MM.1S (cell line): ENCODE measurements around the gene KCNMA1.

Experiments used
- DNase-seq: peaks from one replicate; pipeline ENCODE4 v3.0.0-alpha.2; 2015
- H2AFZ ChIP-seq: fragments of 300-600 bp; sonication (generic); 2 replicates; pipeline ENCODE4 v1.6.0; 2016; ENCODE audit warnings: antibody characterized with exemption, low read length
- H3F3A ChIP-seq: fragments of 300-600 bp; sonication (generic); 2 replicates; pipeline ENCODE4 v1.6.1; 2016; ENCODE audit warnings: mild to moderate bottlenecking, antibody characterized with exemption, low read length, moderate library complexity, mixed read lengths; ENCODE audit not compliant: insufficient read depth
- H3K27ac ChIP-seq: fragments of 300-600 bp; sonication (generic); 2 replicates; pipeline ENCODE4 v1.5.1; 2016; ENCODE audit warnings: mild to moderate bottlenecking, low read length
- H3K27me3 ChIP-seq: fragments of 300-600 bp; sonication (generic); replicated peaks from 2 replicates; pipeline ENCODE4 v1.6.0; 2016; ENCODE audit warnings: low read length; ENCODE audit not compliant: insufficient read depth
- H3K36me3 ChIP-seq: fragments of 300-600 bp; sonication (generic); replicated peaks from 2 replicates; pipeline ENCODE4 v1.6.1; 2016; ENCODE audit warnings: mild to moderate bottlenecking, low read length, mixed read lengths; ENCODE audit not compliant: insufficient read depth
- H3K4me1 ChIP-seq: fragments of 300-600 bp; sonication (generic); 2 replicates; pipeline ENCODE4 v1.6.1; 2016; ENCODE audit warnings: low read length, mixed read lengths
- H3K4me2 ChIP-seq: fragments of 300-600 bp; sonication (generic); 2 replicates; pipeline ENCODE4 v1.6.0; 2016; ENCODE audit warnings: low read depth, low read length
- H3K4me3 ChIP-seq: fragments of 300-600 bp; sonication (generic); 2 replicates; pipeline ENCODE4 v1.5.1; 2016; ENCODE audit warnings: low read length, mixed read lengths
- H3K79me2 ChIP-seq: fragments of 300-600 bp; sonication (generic); 2 replicates; pipeline ENCODE4 v1.6.1; 2016; ENCODE audit warnings: mixed run types, low read length, mixed read lengths
- H3K9ac ChIP-seq: fragments of 300-600 bp; sonication (generic); 2 replicates; pipeline ENCODE4 v1.6.1; 2016; ENCODE audit warnings: low read length, mixed read lengths
- H3K9me2 ChIP-seq: fragments of 300-600 bp; sonication (generic); replicated peaks from 2 replicates; pipeline ENCODE4 v1.6.1; 2016; ENCODE audit warnings: mild to moderate bottlenecking, low read length, mixed read lengths; ENCODE audit not compliant: insufficient read depth
- H3K9me3 ChIP-seq: fragments of 300-600 bp; sonication (generic); replicated peaks from 2 replicates; pipeline ENCODE4 v1.6.1; 2016; ENCODE audit warnings: mild to moderate bottlenecking, low read length, mixed read lengths; ENCODE audit not compliant: insufficient read depth
- H4K20me1 ChIP-seq: fragments of 300-600 bp; sonication (generic); 2 replicates; pipeline ENCODE4 v1.6.1; 2016; ENCODE audit warnings: mild to moderate bottlenecking, low read length, moderate library complexity, mixed read lengths; ENCODE audit not compliant: insufficient read depth
- CTCF ChIP-seq: fragments of 300-600 bp; sonication (generic); IDR thresholded peaks from 2 replicates; pipeline ENCODE4 v1.5.1; 2016; ENCODE audit warnings: antibody characterized with exemption, low read length, mixed read lengths
- EZH2 ChIP-seq: fragments of 300-600 bp; sonication (generic); optimal IDR thresholded peaks from 2 replicates; pipeline ENCODE3; 2017; ENCODE audit warnings: low read depth, mild to moderate bottlenecking, antibody characterized with exemption, low read length, mixed read lengths
- EZH2phosphoT487 ChIP-seq: fragments of 300-600 bp; sonication (generic); IDR thresholded peaks from 2 replicates; pipeline ENCODE4 v1.6.1; 2018; ENCODE audit warnings: antibody characterized with exemption, low read length

Gene KCNMA1

GRCh38 chr10:77350134-77350533 is 287.5 kb downstream of the KCNMA1 start:
- H3K79me2 ChIP-seq: no peaks in the 10 kb centered on the region
- no peak for TF ChIP-seq EZH2
- no peak for TF ChIP-seq EZH2phosphoT487
- no peak for TF ChIP-seq CTCF
- no peaks in the 10 kb centered on the region for H3K9me3 ChIP-seq
- no peaks in the 10 kb centered on the region for H3K36me3 ChIP-seq
- no peak overlapping the region for H3K9ac ChIP-seq
- H3K4me1 ChIP-seq: 0 out of 2 replicates have a peak, but pooled peaks cover 3% of the 10 kb centered on the region
- no peak for DNase-seq
- no peak overlapping the region for H2AFZ ChIP-seq
- H3F3A ChIP-seq: no peaks in the 10 kb centered on the region
- H3K4me2 ChIP-seq: no peak overlapping the region
- no peak overlapping the region for H3K27ac ChIP-seq
- H3K27me3 ChIP-seq: no peaks in the 10 kb centered on the region
- H4K20me1 ChIP-seq: no peaks in the 10 kb centered on the region
- H3K9me2 ChIP-seq: no peaks in the 10 kb centered on the region
- H3K4me3 ChIP-seq: no peak overlapping the region

GRCh38 chr10:77349226-77349625 is 288.4 kb downstream of the KCNMA1 start:
- TF ChIP-seq CTCF: no peak
- no peak for TF ChIP-seq EZH2
- TF ChIP-seq EZH2phosphoT487: no peak
- Histone ChIP-seq H3K4me1 (0 out of 2 replicates have a peak, but pooled peaks cover 3% of the 10 kb centered on the region), H3K9me3 (no peaks in the 10 kb centered on the region), H3K4me3 (no peak overlapping the region), H3K79me2 (no peaks in the 10 kb centered on the region), H4K20me1 (no peaks in the 10 kb centered on the region), H3F3A (no peaks in the 10 kb centered on the region), H3K27ac (no peak overlapping the region), H3K27me3 (no peaks in the 10 kb centered on the region), H3K9ac (no peak overlapping the region), H3K36me3 (no peaks in the 10 kb centered on the region), H3K4me2 (no peak overlapping the region), H2AFZ (no peak overlapping the region), H3K9me2 (no peaks in the 10 kb centered on the region)
- DNase-seq: no peak

DNA sequence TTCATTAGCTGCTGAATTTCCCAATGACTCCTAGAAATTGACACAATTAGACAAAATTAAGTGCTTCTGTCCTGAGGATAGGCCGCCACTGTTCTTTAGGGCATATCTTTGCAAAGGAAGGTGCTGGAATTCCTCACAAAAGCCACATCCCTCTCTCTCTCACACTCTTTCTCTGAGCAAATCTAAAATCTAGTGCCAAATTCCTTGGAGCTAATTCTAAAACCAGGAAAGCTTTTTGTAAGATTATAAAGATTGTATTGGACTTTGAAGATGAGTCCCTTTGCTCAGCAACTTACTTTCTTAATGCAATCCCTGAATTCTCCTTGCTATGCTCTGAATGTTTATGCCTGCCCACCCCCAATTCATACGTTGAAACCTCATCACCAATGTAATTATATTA is 288.9 kb downstream of the KCNMA1 start:
- no peaks in the 10 kb centered on the region for H4K20me1 ChIP-seq
- H3K9me2 ChIP-seq: no peaks in the 10 kb centered on the region
- no peaks in the 10 kb centered on the region for H3K9me3 ChIP-seq
- H3K36me3 ChIP-seq: no peaks in the 10 kb centered on the region
- no peaks in the 10 kb centered on the region for H3F3A ChIP-seq
- TF ChIP-seq EZH2 (no peak), CTCF (no peak), EZH2phosphoT487 (no peak)
- no peak overlapping the region for H3K4me2 ChIP-seq
- H3K27me3 ChIP-seq: no peaks in the 10 kb centered on the region
- no peak overlapping the region for H3K27ac ChIP-seq
- no peak overlapping the region for H2AFZ ChIP-seq
- H3K9ac ChIP-seq: no peak overlapping the region
- DNase-seq: no peak
- 0 out of 2 replicates have a peak, but pooled peaks cover 3% of the 10 kb centered on the region for H3K4me1 ChIP-seq
- no peaks in the 10 kb centered on the region for H3K79me2 ChIP-seq
- no peak overlapping the region for H3K4me3 ChIP-seq
